HL-60/S4 treated with phorbol 12-myristate 13-acetate at 8.2 ng/mL for 4 days and 3 days (cell line): ENCODE measurements around the gene JUP.

Source experiments
- in situ Hi-C: fragments of 300-500 bp; cut with MboI; formaldehyde crosslinking; loops from 2 replicates; pipeline ENCODE4 v1.15.0; 2022; ENCODE audit warnings: low sequenced_read_pairs

The JUP gene

GRCh38 chr17:41762391-41762790, 24.1 kb downstream of the JUP start:
- in situ Hi-C loops, result no loop called here

GRCh38 chr17:41760878-41761277, 25.6 kb downstream of the JUP start:
- in situ Hi-C loops, result no loop called here

GRCh38 chr17:41758601-41759000, 27.9 kb downstream of the JUP start:
- in situ Hi-C loops, result no loop called here

DNA sequence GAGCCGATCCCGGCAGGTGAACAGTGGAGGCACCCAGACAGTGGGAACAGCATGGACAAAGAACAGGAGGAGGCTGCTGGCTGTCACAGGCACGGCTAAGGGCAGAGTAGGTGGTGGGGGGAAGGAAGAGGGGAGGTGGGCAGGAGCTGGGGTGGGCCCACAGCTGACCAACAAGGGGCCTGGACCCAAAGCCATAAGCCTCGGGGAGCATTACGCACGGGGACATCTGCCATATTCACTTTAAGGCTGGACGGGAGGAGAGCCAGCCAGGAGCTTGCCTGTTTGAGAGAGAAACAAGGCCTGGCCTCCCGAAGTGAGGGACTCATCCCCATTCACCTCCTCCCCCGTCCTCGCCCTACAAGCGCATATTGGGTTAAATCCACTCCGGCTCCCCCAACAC, 32.4 kb downstream of the JUP start:
- in situ Hi-C loops, result no loop called here

DNA sequence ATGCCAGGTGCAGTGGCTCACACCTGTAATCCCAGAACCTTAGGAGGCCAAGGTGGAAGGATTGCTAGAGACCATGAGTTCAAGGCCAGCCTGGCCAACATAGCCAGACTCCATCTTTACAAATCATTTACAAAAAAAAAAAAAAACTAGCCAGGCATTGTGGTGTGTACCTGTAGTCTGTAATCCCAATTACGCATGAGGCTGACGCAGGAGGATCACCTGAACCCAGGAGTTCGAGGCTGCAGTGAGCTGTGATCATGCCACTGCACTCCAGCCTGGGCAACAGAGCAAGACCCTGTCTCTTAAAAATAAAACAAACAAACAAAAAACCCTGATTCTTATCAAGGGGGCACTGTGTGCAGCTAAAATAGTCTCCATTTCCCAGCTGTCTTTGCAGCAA, 35.2 kb downstream of the JUP start:
- in situ Hi-C loops, result no loop called here

- in situ Hi-C loops, result no loop called here
These were observed 35.6 kb downstream of the JUP start for GRCh38 chr17:41750862-41751261.

DNA sequence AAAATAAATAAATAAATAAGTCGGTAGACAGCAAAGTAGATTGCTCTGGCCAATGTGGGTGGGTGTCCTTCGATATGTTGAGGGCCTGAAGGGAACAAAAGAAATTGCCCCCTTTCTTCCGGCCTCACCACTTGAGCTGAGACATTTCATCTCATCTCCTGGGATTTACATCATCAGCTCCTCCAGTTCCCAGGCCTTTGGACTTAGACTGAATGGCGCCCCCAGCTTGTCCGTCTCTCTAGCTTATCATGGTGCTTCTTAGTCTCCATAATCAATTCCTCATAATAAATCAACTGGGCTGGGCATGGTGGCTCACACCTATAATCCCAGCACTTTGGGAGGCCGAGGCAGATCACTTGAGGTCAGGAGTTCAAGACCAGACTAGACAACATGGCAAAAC, 38.2 kb downstream of the JUP start:
- in situ Hi-C loops, result no loop called here

- in situ Hi-C loops, result no loop called here
These were observed 44.8 kb downstream of the JUP start for GRCh38 chr17:41741709-41742108.

DNA sequence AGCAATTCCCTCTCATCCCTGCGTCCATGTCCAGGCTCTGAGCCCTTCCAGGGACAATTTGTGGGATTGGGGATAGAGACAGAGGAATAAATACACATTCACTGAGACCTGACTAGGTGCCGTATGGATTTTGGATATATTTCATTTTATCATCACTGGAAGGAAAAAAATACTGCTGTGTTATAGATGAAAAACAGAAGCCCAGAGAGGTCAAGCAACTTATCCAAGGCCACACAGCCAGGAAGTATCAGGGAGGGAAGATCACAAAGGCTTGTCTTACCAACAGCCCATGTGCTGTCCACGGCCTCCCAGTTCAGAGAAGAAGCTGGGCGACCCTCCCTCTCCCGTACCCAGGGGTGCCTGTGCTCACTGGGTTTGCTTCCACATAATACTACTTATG, 46.0 kb downstream of the JUP start:
- in situ Hi-C loops, result no loop called here

DNA sequence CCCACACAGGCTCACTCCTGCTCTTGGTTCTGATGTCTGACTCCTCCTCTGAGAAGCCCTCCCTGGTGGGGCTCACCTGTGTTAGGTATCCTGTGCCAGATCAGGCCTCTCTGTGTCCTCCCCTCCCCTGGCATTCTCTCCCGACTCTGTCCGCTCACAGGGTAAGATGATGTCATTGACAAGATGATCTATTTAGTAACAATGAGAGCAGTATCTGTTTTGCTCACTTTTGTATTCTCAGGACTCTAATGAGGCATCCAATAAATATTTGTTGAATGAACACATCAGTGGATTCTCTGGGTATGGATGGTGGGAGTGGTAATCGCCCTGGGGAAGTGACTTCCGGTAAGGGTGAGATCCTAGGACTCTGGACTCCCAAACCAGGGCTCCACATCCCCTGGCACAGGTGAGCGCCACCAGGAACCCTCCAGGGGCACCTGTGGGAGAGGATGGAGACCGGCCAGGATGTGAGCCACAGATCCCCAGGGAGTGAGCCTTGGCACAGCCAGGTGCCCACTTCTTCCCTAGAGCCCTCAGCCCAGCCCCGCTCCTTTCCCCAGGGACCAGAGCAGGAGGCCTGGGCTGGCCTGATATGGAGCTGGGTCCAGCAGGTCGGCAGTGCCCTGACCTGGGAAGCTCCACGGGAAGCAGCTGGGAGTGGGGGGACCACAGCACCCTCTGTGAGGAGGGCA, 46.7 kb downstream of the JUP start:
- in situ Hi-C loops, result loop anchor here (5.0 kb wide), 1 partner anchor 62 kb away; no protein-coding TSS in a partner anchor

- in situ Hi-C loops, result loop anchor here (5.0 kb wide), 1 partner anchor 64 kb away; no protein-coding TSS in a partner anchor
These were observed 47.8 kb downstream of the JUP start for GRCh38 chr17:41738801-41739112.

GRCh38 chr17:41738077-41738800, 48.3 kb downstream of the JUP start:
- in situ Hi-C loops, result loop anchor here (5.0 kb wide), 1 partner anchor 64 kb away; no protein-coding TSS in a partner anchor

GRCh38 chr17:41737680-41738023, 48.9 kb downstream of the JUP start:
- in situ Hi-C loops, result loop anchor here (5.0 kb wide), 1 partner anchor 65 kb away; no protein-coding TSS in a partner anchor

- in situ Hi-C loops, result loop anchor here (5.0 kb wide), 1 partner anchor 65 kb away; no protein-coding TSS in a partner anchor
These were observed 49.4 kb downstream of the JUP start for GRCh38 chr17:41736983-41737679.

DNA sequence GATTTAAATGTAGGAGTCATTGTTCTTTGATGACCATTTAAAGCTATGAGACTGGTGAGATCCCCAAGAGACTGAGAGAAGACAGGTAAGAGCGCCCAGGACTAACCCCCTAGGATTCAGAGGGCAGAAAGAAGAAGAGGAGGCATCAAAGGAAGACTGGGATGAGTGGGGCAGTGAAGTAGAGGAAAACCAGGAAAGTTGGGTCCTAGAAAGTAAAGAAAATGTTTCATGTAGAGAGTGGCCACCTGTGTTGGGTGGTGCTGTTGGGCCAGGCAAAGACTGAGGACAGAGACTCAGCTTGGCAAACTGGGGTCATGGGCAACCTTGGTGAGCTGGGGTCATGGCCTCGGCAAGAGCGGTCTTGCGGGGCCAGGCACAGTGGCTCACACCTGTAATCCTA, 50.8 kb downstream of the JUP start:
- in situ Hi-C loops, result loop anchor here (5.0 kb wide), 1 partner anchor 67 kb away; no protein-coding TSS in a partner anchor

DNA sequence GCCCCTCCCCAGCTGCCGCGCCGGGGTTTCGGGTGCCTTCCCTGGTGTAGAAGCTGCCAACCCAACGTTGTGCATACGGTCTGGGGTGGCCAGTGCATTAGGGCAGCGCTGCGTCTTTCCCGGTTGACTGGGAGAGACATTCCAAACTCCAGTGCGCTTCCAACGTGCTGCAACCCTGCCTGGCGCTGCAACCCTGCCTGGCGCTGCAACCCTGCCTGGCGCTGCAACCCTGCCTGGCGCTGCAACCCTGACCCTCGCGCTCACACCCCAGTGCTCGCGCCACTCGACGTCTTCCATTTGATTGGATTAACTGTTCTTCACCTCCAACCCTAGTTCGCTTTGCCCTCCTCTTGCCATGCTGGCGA, 51.6 kb downstream of the JUP start:
- in situ Hi-C loops, result loop anchor here (5.0 kb wide), 1 partner anchor 67 kb away; no protein-coding TSS in a partner anchor

DNA sequence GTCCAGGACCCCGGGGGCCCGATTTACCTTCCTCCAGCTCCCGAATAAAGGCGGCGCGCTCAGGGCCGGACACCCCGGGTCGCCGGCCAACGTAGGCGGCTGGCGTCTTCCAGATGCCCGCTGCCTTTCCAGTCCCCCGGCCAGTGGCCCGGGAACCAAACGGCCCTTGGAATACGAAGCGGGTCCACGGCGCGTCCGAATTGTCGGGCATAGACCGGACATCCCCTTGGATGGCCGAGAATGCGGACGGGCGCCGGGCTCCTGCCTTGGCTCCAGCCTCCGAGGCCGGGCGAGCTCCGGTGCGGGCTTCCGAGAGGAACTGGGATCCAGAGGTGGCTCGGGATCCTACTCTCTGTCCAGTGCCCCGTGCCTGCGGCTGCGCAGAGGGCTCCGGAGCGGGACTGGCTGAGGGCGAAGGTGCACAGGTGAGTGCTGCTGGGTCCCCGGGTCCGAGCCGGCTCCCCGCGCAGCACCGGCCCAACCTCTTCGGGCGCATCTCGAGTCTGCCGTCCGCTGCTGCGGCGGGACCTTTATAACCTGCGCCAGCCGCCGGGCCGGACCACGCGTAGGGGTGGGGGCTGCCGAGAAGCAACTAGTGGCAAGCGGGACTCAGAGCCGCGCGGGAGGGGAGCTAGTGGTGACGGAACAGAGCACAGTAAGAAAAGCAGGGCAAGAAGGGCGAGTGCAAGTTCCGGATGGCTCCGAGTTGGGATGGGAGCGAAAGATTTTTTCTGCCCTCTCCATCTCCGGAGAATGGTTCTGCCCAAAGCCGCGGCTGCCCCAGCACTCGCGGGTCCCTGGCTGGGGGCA, 52.2 kb downstream of the JUP start, which contains the start of gene HAP1:
TSS of gene HAP1 (minus strand) at position 505 of the 810 bp plus-strand sequence. CDS start at position 496, 9 bp downstream.
- in situ Hi-C loops, result no loop called here

DNA sequence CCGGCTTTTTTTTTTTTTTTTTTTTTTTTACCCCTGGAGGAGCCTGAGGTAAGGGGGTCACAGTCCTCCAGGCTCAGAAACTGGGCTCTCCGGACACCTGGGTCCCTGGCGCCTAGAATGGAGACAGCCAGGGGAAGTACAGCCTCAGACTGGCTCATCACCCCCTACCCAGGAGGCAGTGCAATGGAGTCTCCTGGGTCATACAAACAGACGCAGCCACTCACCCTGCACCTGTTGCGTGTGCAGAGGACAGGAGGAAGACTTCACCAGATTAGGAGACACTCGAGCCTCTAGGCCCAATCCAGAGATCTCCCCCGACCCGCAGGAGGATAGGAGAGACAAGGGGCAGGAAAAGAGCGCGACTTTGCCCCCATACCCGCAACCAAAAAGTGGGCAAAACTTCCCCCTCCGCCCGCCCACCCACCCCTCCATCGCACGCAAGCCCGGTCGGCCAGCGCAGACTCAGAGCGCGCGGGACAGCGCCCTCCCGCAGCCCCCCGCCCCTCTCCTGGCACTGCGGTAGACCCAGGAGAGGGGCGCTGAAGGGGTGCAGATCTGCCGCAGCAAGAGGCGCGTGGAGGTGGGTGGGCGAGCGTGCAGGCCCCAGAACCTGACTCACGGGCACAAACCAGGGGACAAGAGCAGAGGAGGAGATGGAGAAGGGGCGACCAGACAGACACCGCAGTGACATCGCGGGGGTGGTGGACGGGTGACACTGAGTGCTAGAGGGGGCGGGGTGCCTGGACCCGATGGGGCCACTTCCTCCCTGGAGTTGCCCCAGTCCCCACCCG, 53.0 kb downstream of the JUP start:
- in situ Hi-C loops, result no loop called here

- in situ Hi-C loops, result no loop called here
These were observed 54.7 kb downstream of the JUP start for GRCh38 chr17:41731836-41732235.

DNA sequence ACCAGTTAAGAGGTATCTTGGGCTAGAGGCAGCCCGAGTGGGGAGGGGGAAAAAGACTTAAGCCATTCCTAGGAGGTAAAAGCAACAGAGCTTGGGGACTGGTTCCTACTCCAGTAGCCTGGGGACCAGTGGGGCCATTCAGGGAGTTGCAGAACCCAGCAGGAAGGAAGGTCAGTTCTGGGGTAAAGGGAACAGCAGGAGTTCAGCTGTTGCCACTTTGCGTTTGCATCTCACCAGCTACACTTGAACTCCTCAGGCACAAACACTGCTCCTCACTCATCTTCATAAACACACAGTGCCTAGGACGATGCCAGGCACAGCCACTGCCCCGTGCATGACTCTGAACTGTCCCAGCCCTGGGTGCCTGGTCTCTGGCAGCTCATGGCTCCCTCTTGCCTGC, 56.0 kb downstream of the JUP start:
- in situ Hi-C loops, result no loop called here
